ENCODE measurements around the gene DNAH2. TPM values are rescaled to one million over a fixed set of nuclear protein-coding genes. Genes with fewer than 3 reads are reported as not detected.

DNAH2 gene
- total and polyA plus RNA-seq, 2 of the 13 experiments (the other 11 are each of a cell fraction or from before 2014, with no cell fraction given), result not detected

DNA sequence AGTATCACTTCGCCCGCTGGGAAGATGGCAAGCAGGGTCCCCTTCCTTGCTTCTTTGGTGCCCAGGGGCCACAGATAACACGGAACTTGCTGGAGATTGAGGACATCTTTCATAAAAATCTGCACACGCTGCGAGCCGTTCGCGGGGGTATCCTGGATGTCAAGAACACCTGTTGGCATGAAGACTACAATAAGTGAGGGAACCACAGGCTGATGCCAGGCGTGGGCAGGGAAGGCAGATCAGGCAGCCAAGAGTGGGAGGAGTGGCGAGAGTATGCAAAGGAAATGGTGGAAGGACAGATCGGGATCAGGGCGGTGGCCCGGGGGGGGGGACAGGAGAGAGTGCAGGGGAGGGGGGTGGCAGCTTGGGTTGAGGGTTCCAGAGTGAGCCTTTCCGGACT lies 22.2 kb downstream of the DNAH2 start:
- CTCF ChIA-PET (ENCODE audit: low intra/inter-chr PET ratio, low total read pairs), result no interaction called here
- Histone ChIP-seq H3K27ac (ENCODE audit: extremely low read length, insufficient read depth, low read length) (no peak overlapping the region), H3K4me1 (ENCODE audit: insufficient read depth, low read length) (peaks cover 6% of the 10 kb centered on the region; the same call in 1 of the 2 replicates), H3K4me3 (replicated peaks in 1 of 3; ENCODE audit: insufficient read depth in 1 of 3, low read depth in 2 of 3, low read length in 3 of 3) (no peak overlapping the region), H2AFZ (ENCODE audit: low read length) (no peak overlapping the region), H3K4me2 (ENCODE audit: low read depth, low read length) (no peak overlapping the region), H3K79me2 (ENCODE audit: insufficient read depth, low read length) (no peaks in the 10 kb centered on the region), H3K27me3 (ENCODE audit: control insufficient read depth in 1 of 2, insufficient read depth in 2 of 2, low read length in 2 of 2) (peaks cover 11 to 55% of the 10 kb centered on the region in 2 experiments), H3K9ac (ENCODE audit: insufficient read depth, low read depth, low read length) (no peak overlapping the region), H3K36me3 (replicated peaks in 1 of 2; ENCODE audit: control insufficient read depth in 1 of 2, insufficient read depth in 2 of 2, low read length in 2 of 2) (no peaks in the 10 kb centered on the region), H4K20me1 (ENCODE audit: insufficient read depth, low read length) (no peaks in the 10 kb centered on the region), H3K9me3 (ENCODE audit: low read length) (no peaks in the 10 kb centered on the region)
- FAIRE-seq (no peak), ATAC-seq (no peak), DNase-seq (ENCODE audit: low spot score) (no peak)
- POLR2A ChIA-PET, result no interaction called here
- in situ Hi-C loops (cut with HindIII; ENCODE audit: extremely low pct_ligation_motif_present, low pct_unique_long_range_greater_than_20kb) (no loop called here), intact Hi-C loops (cut with micrococcal nuclease; ENCODE audit: unreplicated experiment) (loop anchor here (5.0 kb wide), 2 partner anchors 83 to 253 kb away; no protein-coding TSS in a partner anchor)
- no peak for TF ChIP-seq BRCA1 (CRISPR knock-in tag; IDR thresholded peaks at IDR 0.05)
- no peak for TF ChIP-seq MTF2 (CRISPR knock-in tag; IDR thresholded peaks at IDR 0.05; ENCODE audit: borderline replicate concordance)
- TF ChIP-seq DR1 (CRISPR knock-in tag; IDR thresholded peaks at IDR 0.05), result no peak
- TF ChIP-seq SRSF1 (optimal IDR thresholded peaks at IDR 0.05; ENCODE audit: low read depth, low read length), result no peak
- no peak for TF ChIP-seq SMAD3 (CRISPR knock-in tag; IDR thresholded peaks at IDR 0.05)
- no peak for TF ChIP-seq HNRNPL (IDR thresholded peaks at IDR 0.05; ENCODE audit: low read depth, low read length)
- TF ChIP-seq ZNF501 (CRISPR knock-in tag; IDR thresholded peaks at IDR 0.05), result no peak
- WGBS (ENCODE audit: low lambda C conversion rate), result 44% methylated on average over 14 of the region's 14 CpGs
- BruUV-seq (replicated peaks), result no TSS peak

DNA sequence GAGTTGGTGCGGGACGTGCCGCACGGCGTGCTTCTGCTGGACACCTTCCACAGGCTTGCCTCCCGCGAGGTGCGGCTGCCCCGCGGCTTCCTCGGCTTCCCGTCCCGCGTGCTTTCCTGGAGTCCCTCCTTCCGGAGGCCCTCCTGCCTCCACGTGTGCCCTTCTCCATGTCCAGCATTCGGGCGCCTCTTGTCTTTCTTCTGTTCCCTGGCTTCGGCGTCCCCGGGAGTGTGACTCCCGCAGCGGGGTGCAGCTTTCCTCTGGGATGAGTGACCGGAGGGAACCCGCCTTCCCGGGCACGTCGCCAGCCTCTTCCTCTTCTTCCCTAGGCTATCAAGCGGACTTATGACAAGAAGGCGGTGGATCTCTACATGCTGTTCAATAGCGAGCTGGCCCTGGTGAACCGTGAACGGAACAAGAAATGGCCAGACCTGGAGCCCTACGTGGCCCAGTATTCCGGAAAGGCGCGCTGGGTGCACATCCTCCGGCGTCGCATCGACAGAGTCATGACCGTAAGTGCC lies 23.0 kb downstream of the DNAH2 start:
- Histone ChIP-seq H3K79me2 (ENCODE audit: insufficient read depth, low read length) (no peaks in the 10 kb centered on the region), H3K9me3 (ENCODE audit: low read length) (no peaks in the 10 kb centered on the region), H3K36me3 (replicated peaks in 1 of 2; ENCODE audit: control insufficient read depth in 1 of 2, insufficient read depth in 2 of 2, low read length in 2 of 2) (no peaks in the 10 kb centered on the region), H3K4me3 (replicated peaks in 1 of 3; ENCODE audit: insufficient read depth in 1 of 3, low read depth in 2 of 3, low read length in 3 of 3) (no peak overlapping the region), H3K27ac (ENCODE audit: extremely low read length, insufficient read depth, low read length) (no peak overlapping the region), H3K4me2 (ENCODE audit: low read depth, low read length) (no peak overlapping the region), H4K20me1 (ENCODE audit: insufficient read depth, low read length) (no peaks in the 10 kb centered on the region), H2AFZ (ENCODE audit: low read length) (no peak overlapping the region), H3K9ac (ENCODE audit: insufficient read depth, low read depth, low read length) (no peak overlapping the region), H3K27me3 (ENCODE audit: control insufficient read depth in 1 of 2, insufficient read depth in 2 of 2, low read length in 2 of 2) (peaks cover 11 to 54% of the 10 kb centered on the region in 2 experiments), H3K4me1 (ENCODE audit: insufficient read depth, low read length) (peaks cover 14% of the 10 kb centered on the region)
- TF ChIP-seq NFE2L1 (CRISPR knock-in tag; IDR thresholded peaks at IDR 0.05; ENCODE audit: borderline replicate concordance) (no peak), EZH2 (conservative IDR thresholded peaks at IDR 0.05; ENCODE audit: low read depth, low read length) (0 out of 2 replicates have a peak, but pooled peaks have one; percentile 35)
- intact Hi-C loops (cut with micrococcal nuclease; ENCODE audit: unreplicated experiment) (loop anchor here (5.0 kb wide), 2 partner anchors 82 to 252 kb away; no protein-coding TSS in a partner anchor), in situ Hi-C loops (cut with HindIII; ENCODE audit: extremely low pct_ligation_motif_present, low pct_unique_long_range_greater_than_20kb) (no loop called here)
- ATAC-seq, result no peak
- no TSS peak for BruUV-seq (replicated peaks)
- ChIA-PET CTCF (ENCODE audit: low intra/inter-chr PET ratio, low total read pairs) (no interaction called here), POLR2A (no interaction called here)
- WGBS (ENCODE audit: low lambda C conversion rate), result 41% methylated on average over 37 of the region's 42 CpGs
- no peak for DNase-seq (ENCODE audit: low spot score)
- no peak for FAIRE-seq
